Measurements from ENCODE around the gene ACLY.
A peak's percentile ranks its signal among the peaks of the same experiment; 100 is the strongest.
"Not testable (repeated sequence)": the region's sequence is repeated elsewhere in the genome, so short reads cannot be mapped to it uniquely, and the experiment has no call there.

ACLY gene

GRCh38 chr17:41939044-41939692 is 20.4 kb upstream of the ACLY start:
- DNase-seq: no peak

- DNase-seq: no peak
Measured at GRCh38 chr17:41937970-41938954, 19.5 kb upstream of the ACLY start.

- no peak for DNase-seq
Measured at GRCh38 chr17:41935641-41936040, 16.9 kb upstream of the ACLY start.

GRCh38 chr17:41932816-41933389 is 14.2 kb upstream of the ACLY start:
- no peak for DNase-seq

- DNase-seq: not testable (repeated sequence)
Measured at GRCh38 chr17:41931715-41932114, 13.0 kb upstream of the ACLY start.

- DNase-seq: not testable (repeated sequence)
Measured at GRCh38 chr17:41930833-41931156, 12.0 kb upstream of the ACLY start.

GRCh38 chr17:41930009-41930832 is 11.5 kb upstream of the ACLY start, which contains the start of gene ODAD4:
Gene ODAD4, plus strand, starts transcription at chr17:41930617. Its CDS starts 107 bp downstream, at chr17:41930724.
- peak; percentile 98 for DNase-seq

GRCh38 chr17:41928693-41929251 is 10.0 kb upstream of the ACLY start:
- no peak for DNase-seq

GRCh38 chr17:41925991-41926590 is 7.3 kb upstream of the ACLY start:
- DNase-seq: no peak

- no peak for DNase-seq
Measured at GRCh38 chr17:41920580-41920955, 1.8 kb upstream of the ACLY start.

- no peak for DNase-seq
Measured at GRCh38 chr17:41919840-41920579, 1.3 kb upstream of the ACLY start.

- DNase-seq: no peak
Measured at GRCh38 chr17:41919165-41919817, 540 bp upstream of the ACLY start.

- DNase-seq: peak; percentile 76
Measured at GRCh38 chr17:41917679-41918313, 955 bp downstream of the ACLY start.

GRCh38 chr17:41917192-41917591 is 1.6 kb downstream of the ACLY start:
- peak; percentile 64 for DNase-seq

GRCh38 chr17:41915566-41915965 is 3.2 kb downstream of the ACLY start:
- no peak for DNase-seq

GRCh38 chr17:41915020-41915419 is 3.7 kb downstream of the ACLY start:
- no peak for DNase-seq

GRCh38 chr17:41914358-41914766 is 4.4 kb downstream of the ACLY start:
- no peak for DNase-seq

GRCh38 chr17:41913798-41914197 is 5.0 kb downstream of the ACLY start:
- no peak for DNase-seq

GRCh38 chr17:41912925-41913324 is 5.8 kb downstream of the ACLY start:
- no peak for DNase-seq

- DNase-seq: no peak
Measured at GRCh38 chr17:41910701-41911391, 7.9 kb downstream of the ACLY start.

Data from femur (tissue), 1 donor.